NCI-H2107 (cell line): ENCODE results near the gene ZNRF2.

Experiments used
- DNase-seq: peaks from one replicate; lab custom pipeline; 2025; lab: John Stamatoyannopoulos, UW

The ZNRF2 gene

GRCh38 chr7:30411173-30411572 is 126.8 kb downstream of the ZNRF2 start:
- DNase-seq, result no peak

GRCh38 chr7:30411897-30412296 is 127.5 kb downstream of the ZNRF2 start:
- no peak for DNase-seq

- no peak for DNase-seq
Measured at GRCh38 chr7:30412782-30413504, 128.5 kb downstream of the ZNRF2 start.

- no peak for DNase-seq
Measured at GRCh38 chr7:30413864-30414263, 129.5 kb downstream of the ZNRF2 start.
